ENCODE measurements around the gene SLC22A23. TPM values are rescaled to one million over a fixed set of nuclear protein-coding genes. Genes with fewer than 3 reads are reported as not detected.

Gene SLC22A23
- total RNA-seq, 1 experiment from 2014 or later = 2.8 TPM

DNA sequence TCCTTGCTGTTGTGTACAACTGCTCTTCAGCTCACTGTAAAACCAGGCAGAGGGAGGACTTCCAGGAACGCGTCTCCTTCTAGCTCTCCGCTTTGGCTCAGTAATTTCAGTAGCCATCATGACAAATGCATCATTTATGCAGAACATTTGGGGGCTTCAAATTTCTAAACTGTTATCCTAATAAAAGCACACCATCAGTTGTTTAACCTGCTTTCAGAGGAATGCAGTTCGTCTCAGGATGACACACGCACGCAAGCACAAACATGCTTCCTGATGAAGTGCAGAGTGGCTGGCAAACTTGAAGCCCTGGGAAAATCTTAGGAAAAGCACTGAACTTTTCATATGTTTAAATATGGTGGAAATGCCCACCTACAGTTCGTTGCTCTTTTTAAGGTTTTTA, 24.4 kb downstream of the SLC22A23 start:
- H3K4me3 ChIP-seq = no peak overlapping the region
- no peaks in the 10 kb centered on the region for H3K9me3 ChIP-seq
- no peak for DNase-seq
- no peaks in the 10 kb centered on the region for H3K36me3 ChIP-seq
- no peaks in the 10 kb centered on the region for H3K27me3 ChIP-seq

DNA sequence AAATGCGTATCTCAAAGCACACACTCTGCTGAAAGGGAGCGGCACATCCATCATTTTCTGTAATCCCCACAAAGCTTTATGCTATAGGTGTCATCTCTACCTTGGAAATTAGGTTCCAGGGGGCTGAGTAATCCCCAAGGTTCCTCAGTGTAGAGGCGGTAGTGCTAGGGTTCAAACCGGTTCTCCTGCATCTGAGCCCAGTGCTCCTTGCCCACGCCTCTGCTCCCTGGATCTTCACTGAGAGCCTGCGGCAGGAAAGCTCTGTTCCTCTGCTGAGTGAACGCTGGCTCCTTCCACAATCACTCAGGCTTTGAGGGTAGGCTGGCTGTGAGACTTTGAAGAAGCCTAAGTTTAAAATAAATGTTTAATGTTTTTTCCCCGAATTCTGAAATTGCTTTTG, 24.9 kb downstream of the SLC22A23 start:
- H3K4me3 ChIP-seq = no peak overlapping the region
- H3K9me3 ChIP-seq = no peaks in the 10 kb centered on the region
- no peak for DNase-seq
- H3K36me3 ChIP-seq = no peaks in the 10 kb centered on the region
- H3K27me3 ChIP-seq = no peaks in the 10 kb centered on the region

DNA sequence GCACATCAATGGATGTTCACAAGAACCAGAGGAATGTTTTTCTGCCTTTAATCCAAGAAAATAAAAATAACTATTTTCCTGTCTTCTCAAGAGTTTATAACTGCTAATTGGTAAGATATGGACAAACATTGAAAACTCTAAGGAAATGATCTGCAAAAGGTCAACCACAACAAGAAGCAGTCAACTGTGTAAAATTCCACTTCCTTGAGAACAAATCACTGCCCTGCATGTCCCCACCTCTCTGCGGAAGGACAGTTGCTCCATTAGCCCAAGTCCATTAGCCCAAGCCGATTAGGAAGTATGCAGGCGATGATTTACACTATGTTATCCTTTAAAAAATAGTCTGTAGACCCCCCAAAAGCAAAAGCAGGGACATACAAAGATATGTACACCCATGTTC, 27.6 kb downstream of the SLC22A23 start:
- H3K4me3 ChIP-seq = no peak overlapping the region
- no peaks in the 10 kb centered on the region for H3K27me3 ChIP-seq
- no peaks in the 10 kb centered on the region for H3K36me3 ChIP-seq
- no peak for DNase-seq
- H3K9me3 ChIP-seq = no peaks in the 10 kb centered on the region

DNA sequence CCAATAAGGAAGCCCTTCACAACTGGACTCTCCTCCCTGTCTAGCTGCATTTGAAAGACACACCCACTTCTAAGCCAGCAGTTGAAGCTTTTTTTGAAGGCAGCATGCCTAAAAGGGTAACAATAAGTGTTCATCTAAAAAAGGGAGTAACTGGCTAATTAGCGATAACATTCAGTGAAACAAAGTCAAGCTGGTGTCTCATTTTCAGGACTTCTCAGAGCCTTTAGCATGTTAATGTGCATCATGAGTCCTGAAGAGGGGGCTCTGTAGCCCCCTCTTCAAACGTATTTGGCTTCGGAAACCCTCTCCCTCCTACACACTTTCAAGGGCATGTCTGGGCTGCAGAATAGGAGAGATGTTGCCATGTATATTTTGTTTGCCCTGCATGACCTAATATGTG, 28.1 kb downstream of the SLC22A23 start:
- no peak for DNase-seq
- Histone ChIP-seq H3K9me3 (no peaks in the 10 kb centered on the region), H3K36me3 (no peaks in the 10 kb centered on the region), H3K4me3 (no peak overlapping the region), H3K27me3 (no peaks in the 10 kb centered on the region)

DNA sequence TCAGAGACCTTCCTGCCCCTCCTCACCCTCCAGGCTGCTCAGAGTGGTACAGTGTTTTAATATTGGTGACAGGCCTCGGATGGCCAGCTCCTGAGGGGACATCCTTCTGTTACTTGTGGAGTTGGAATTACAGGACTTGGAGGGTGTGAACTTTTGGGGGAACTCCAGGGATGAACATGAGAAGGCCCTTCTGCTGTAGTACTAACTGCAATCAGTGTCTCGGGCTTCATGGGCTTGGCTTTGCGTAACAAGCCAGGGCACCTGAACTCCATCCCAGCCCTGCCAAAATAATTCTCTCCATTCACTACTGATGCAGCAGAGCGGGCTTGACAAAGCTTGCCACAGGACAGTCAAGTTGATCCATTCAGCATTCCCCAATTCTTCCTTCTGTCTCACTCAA, 28.6 kb downstream of the SLC22A23 start:
- Histone ChIP-seq H3K4me3 (no peak overlapping the region), H3K9me3 (no peaks in the 10 kb centered on the region), H3K36me3 (no peaks in the 10 kb centered on the region), H3K27me3 (no peaks in the 10 kb centered on the region)
- DNase-seq = no peak

DNA sequence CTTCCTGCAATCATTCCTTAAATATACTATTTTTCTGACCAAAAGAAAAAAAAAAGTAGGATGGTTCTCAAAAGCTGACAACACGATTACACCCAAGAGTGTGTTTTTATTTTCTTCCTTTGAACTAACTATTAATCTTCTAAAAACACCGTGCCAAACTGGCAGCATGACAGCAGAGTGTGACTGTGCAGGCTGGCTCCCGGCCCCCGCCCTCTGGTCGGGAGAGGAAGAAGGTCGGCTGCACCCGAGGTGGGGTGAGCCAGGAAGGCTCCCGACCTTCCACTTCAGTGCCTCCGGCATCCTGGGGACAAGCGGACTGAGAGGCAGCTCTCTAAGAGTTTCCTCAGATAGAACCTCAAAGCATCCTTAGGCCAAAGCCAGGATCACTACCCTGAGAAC, 29.2 kb downstream of the SLC22A23 start:
- no peak overlapping the region for H3K4me3 ChIP-seq
- no peaks in the 10 kb centered on the region for H3K27me3 ChIP-seq
- H3K9me3 ChIP-seq = no peaks in the 10 kb centered on the region

DNA sequence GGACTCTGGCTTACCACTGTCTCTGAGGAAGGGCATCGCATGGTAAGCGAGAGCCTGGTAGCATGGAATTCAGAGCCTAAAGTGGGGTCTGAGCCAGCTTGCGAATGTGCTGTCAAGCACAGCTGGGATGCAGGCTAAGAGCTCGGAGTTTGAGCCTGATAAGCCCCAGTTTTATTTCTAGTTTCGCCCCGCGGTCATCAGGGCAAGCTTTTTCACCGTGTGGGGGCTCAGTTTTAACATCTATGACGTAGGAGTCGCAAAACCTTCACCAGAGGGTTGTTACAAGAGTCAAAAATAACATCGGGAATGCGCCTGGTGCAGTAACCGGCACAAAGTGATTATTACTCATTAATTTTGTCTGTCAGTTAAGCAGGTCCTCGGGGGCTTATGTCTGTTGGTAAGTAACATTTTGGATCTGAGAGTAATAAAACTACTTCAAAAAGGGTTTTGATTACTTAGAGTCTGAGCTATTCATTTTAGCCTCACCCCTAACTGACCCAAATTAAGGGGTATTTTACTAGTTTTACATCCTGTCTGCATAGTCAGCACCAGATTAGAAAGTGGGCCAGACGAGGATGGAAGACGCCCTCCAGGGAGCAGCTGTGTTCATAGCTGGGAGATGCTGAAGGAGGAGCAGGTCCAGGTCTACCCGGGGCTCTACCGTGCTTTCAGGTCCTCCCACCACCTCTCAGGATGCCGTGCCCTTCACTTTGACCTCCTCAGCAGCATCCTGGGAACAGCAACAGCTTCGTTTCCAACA, 29.7 kb downstream of the SLC22A23 start:
- no peaks in the 10 kb centered on the region for H3K27me3 ChIP-seq
- DNase-seq = no peak
- no peaks in the 10 kb centered on the region for H3K36me3 ChIP-seq
- H3K4me3 ChIP-seq = no peak overlapping the region
- no peaks in the 10 kb centered on the region for H3K9me3 ChIP-seq

More for the DNA sequence above, 29.2 kb downstream of the SLC22A23 start:
- H3K36me3 ChIP-seq = no peaks in the 10 kb centered on the region
- peak; percentile 73 for DNase-seq

DNA sequence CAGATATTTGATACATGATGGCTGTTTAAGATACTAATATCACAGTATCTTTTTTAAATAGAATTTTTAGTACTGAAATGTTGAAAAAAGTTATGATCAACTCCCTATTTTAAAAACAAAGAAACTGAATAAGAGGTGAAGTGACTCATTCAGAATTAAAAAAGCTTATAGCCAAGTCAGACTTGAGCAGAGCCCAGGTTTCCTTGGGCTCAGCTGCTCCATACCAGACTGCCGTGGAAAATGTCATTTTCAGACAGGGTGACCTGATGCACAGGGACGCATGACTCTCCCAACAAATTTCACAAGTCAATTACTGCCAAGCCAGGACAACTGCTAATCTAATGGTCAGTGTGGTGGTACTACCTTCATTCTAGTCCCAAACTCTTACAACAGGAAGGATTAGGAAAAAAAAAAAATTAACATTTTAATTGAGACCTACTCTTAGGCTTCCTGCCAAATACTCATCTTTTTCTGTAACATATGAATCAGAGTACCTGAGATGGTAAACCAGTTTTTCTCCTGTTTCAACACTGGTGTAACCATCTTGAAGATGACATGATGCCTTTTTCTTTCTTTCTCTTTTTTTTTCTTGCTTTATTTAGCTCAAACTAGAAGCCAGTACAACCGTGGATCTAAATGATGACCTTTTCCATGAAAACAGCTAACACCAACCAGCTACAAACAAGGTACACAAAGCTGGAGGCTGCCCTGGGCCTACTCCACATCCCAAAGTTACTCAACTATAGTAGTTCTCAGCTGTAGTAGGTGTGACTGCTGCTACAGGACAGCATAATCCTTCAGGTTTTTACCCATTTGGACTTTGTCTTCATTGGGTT, 30.5 kb downstream of the SLC22A23 start:
- no peaks in the 10 kb centered on the region for H3K27me3 ChIP-seq
- H3K4me3 ChIP-seq = no peak overlapping the region
- no peaks in the 10 kb centered on the region for H3K9me3 ChIP-seq
- DNase-seq = no peak
- no peaks in the 10 kb centered on the region for H3K36me3 ChIP-seq

DNA sequence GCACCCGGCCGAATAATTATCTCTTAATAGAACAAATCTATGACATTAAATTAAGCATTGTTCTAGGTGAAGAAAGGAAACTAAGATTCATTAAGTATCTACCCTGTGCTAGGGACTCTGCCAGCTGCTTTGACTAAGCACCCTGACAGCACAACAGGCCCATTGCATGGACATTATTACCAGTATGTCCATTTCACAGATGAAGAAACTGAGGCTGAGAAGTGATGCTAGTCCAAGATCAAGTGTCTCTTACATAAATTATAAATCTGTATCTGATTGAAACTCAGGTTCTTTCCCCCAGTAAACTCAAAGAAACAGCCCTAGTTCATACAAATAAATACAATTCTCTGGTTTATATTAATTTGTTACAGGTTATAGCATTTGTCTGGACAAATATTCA, 31.3 kb downstream of the SLC22A23 start:
- Histone ChIP-seq H3K36me3 (no peaks in the 10 kb centered on the region), H3K9me3 (no peaks in the 10 kb centered on the region), H3K4me3 (no peak overlapping the region)

DNA sequence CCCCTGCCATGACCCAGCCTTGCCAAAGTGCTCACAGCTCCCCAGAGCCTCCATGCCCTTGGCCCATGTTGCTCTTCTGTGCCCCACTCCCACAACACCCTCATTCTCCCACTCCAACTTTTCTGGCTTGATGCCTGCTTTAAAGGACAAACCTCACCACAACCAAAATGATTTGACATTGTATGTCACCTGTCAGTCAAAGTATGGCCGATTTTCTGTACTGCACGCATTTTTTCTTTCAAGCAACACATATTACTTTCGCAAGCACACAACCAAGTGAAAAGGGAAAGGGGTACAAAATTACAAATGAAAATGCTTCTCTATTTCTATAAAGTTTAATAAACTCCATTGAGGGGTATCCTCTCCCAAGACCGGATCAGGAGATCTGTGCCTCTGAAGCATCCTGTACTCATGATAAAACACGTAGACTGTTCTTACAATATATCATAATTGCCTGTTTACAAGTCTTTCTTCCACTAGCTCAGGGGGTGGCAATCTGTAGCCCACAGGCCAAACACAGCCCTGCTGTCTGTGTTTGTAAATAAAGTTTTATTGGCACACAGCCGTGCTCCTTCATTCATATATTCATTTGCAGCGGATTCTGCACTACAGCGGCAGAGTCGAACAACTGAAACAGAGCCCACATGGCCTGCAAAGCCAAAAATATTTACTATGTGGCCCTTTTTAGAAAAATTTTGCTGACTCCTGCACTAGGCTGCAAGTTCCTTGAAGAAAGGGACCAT, 32.5 kb downstream of the SLC22A23 start:
- no peaks in the 10 kb centered on the region for H3K27me3 ChIP-seq
- no peak for DNase-seq

More for the DNA sequence above, 31.3 kb downstream of the SLC22A23 start:
- H3K27me3 ChIP-seq = no peaks in the 10 kb centered on the region
- no peak for DNase-seq

DNA sequence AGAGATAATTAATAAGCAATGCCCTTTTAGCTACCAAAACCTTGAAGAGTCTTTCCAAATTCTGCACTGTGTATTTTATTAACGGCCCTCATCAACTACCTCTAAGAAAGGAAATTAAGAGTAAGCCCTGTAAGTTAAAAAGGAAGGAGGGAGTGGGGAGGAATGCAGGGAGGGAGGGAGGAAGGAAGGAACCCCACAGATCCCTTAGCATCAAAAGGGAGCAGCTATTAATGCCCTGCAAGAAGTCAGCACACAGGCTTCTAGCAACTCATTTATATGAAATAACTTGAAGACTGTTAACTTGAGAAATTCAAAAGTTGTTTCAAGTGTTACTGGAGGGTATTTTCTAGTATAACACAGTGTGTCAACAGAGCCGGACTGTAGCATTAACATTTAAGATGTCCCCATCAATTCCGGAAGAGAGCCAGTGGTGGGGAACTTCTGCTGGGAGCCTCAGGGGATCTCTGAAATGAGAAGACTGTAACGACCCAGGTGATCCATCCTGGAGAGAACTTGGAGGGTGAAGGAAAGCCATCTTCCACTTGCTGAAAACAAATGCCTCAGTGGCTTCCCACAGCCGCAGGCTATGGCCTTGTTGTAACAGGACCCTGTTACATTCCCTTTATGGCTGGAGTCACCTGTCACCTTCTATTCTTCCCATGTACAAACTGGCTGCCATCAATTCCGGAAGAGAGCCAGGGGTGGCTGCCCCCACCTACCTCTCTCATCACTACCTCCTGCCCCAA, 33.2 kb downstream of the SLC22A23 start:
- H3K4me3 ChIP-seq = no peak overlapping the region
- no peaks in the 10 kb centered on the region for H3K36me3 ChIP-seq
- DNase-seq = no peak
- H3K27me3 ChIP-seq = no peaks in the 10 kb centered on the region
- H3K9me3 ChIP-seq = no peaks in the 10 kb centered on the region

More for the DNA sequence above, 32.5 kb downstream of the SLC22A23 start:
- Histone ChIP-seq H3K4me3 (no peak overlapping the region), H3K36me3 (no peaks in the 10 kb centered on the region), H3K9me3 (no peaks in the 10 kb centered on the region)

DNA sequence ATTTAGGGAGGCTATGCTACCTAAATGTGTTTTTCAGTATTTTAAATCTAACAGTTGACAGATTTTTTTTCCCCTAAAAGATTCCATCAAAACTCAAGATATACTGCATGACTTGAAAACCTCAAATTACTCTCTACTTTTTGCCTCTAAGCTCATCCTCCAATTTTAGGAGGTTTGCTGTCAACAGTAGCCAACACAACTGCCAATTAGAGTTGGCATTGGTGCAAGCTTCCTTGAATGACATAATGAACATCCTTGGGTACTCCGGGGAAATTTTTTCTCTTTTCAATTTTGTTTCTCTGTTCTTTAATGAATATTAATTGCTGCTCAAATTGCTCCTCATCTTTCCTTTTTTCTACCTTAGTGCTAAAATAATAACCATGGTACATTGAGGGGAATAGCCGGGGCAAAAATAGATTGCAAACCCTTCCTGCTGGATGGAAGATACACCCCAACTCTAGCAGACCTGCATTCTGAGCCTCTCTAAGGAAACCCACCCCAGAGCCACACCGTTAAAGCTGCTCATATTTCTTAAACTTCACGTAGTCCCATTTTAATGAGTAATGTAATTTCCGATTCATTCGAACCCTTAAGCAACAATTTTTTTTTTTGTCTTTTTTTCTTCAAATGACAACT, 34.3 kb downstream of the SLC22A23 start:
- DNase-seq = peak; percentile 38
- Histone ChIP-seq H3K27me3 (no peaks in the 10 kb centered on the region), H3K36me3 (no peaks in the 10 kb centered on the region), H3K4me3 (no peak overlapping the region), H3K9me3 (no peaks in the 10 kb centered on the region)

DNA sequence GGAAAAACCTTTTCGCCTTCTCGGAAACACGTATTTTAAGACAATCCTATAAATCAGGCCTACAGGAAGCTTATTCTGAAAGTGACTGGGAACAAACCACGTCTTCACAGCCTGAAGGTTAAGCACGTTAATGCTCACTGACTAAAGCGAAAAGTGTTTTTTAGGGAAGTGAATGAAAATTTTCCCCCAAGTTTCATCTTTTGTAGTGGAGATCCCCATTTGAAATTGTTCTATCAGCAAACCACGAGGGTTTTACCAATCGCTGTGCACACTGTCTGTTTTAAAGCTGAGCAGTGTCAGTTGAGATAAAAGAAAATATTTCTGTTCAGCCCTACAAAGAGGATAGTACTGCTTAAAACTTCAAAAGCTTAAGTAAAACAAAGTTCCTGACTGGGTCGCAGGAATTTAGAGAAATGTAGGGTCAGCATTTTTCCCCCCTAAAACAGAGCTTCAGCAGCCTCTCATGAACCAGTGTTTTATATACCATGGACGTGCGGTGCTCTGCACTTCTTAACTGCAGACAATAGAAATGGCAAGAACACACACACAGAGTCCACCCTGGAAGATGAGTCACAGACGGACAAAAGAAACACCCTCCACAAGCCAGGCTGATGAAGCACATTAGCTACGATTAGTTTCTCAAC, 34.9 kb downstream of the SLC22A23 start:
- Histone ChIP-seq H3K36me3 (no peaks in the 10 kb centered on the region), H3K27me3 (no peaks in the 10 kb centered on the region), H3K4me3 (no peak overlapping the region), H3K9me3 (no peaks in the 10 kb centered on the region)
- peak; percentile 52 for DNase-seq

DNA sequence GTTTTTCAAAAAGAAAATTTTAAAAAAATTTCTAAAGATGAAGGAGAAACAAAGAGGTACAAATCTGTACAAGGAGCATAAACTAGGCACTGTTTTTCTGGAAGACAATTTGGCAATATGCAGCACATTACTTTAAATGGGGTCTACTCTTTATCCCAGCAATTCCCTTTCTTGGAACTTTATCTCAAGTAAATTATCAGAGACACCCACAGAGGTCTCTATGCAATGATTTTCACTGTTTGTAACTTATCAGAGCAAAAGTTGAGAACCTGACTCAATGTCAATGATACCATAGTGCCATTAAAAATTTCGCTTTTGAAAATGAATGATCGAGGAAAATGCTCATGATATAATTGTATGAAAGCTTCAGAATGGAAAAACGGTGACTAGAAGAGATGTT, 35.7 kb downstream of the SLC22A23 start:
- H3K9me3 ChIP-seq = no peaks in the 10 kb centered on the region
- no peaks in the 10 kb centered on the region for H3K36me3 ChIP-seq
- no peak overlapping the region for H3K4me3 ChIP-seq
- DNase-seq = no peak
- no peaks in the 10 kb centered on the region for H3K27me3 ChIP-seq

DNA sequence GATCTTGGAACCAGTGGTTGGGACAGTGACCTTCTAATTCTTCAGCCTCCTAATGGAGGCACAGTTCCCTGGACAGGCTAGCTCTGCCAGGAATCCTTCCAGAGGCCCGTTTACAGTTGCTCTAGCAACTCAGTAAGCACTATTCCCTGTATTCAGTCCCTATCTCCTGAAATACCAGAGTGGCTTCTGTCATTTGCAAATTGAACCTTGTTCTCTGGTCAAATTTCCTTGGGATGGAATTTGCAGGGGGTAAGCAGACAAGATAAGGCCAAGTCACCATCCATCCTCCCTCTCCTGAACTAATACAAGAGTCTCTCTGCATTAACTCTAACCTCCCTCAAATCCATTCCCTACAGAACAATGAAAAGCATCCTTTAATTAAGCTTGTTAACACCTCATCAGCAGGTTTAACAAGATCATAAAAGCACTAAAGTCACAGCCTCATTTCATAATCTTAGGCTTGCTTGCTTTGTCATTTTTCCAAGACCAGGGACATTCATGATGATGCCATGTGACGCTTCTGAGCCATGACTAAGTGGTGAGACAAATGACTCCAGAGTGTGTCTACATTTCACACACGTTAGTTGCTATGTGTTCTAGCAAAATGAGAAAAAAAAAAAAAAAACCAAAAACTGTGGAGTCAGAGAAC, 37.1 kb downstream of the SLC22A23 start:
- Histone ChIP-seq H3K9me3 (no peaks in the 10 kb centered on the region), H3K4me3 (no peak overlapping the region), H3K36me3 (no peaks in the 10 kb centered on the region), H3K27me3 (no peaks in the 10 kb centered on the region)
- no peak for DNase-seq
